ENCODE data around the gene NCOA3. TPM values are rescaled to one million over a fixed set of nuclear protein-coding genes. Genes with fewer than 3 reads are reported as not detected.

NCOA3 gene
- total RNA-seq, 6 donors from 2014 or later: 27.9 to 54.7 (median 38.9) TPM

DNA sequence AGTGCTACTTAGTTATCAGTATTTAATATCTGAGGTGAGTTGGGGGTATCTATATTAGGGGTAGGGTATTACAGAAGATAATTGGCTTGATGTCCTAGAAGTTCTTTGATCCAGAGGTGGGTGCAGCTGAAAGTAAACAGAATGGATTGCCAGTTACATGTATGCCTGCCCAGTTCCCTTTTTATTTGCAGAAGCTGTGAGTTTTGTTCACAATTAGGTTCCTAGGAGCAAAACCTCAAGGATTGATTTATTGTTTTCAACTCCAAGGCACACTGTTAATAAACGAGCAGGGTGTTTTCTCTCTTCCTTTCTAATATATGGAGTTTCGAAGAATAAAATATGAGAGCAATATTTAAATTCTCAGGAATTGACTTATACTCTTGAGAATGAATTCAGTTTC is 154.6 kb downstream of the NCOA3 start:
- Histone ChIP-seq H3K9me3 (no peaks in the 10 kb centered on the region), H3K4me1 (peaks cover 0 to 3% (median 0%) of the 10 kb centered on the region in 4 donors), H3K27me3 (no peaks in the 10 kb centered on the region), H3K36me3 (peaks cover 24 to 80% (median 36%) of the 10 kb centered on the region in 4 donors), H3K27ac (no peak overlapping the region), H3K4me3 (no peak overlapping the region)
- WGBS, 2 donors: 60 to 74% methylated on average over 2 of the region's 2 CpGs
- no peak for TF ChIP-seq POLR2AphosphoS5 (IDR thresholded peaks at IDR 0.05)
- TF ChIP-seq CTCF (IDR thresholded peaks at IDR 0.05): no peak
- TF ChIP-seq POLR2A (IDR thresholded peaks at IDR 0.05): no peak
- TF ChIP-seq EP300 (IDR thresholded peaks at IDR 0.05): no peak
- no peak for ATAC-seq (ENCODE audit: low FRiP score in 2 of 2)
- DNase-seq: no peak

GRCh38 chr20:47659904-47660601 is 158.4 kb downstream of the NCOA3 start:
- no peak overlapping the region for H3K4me3 ChIP-seq
- H3K27me3 ChIP-seq: no peaks in the 10 kb centered on the region
- TF ChIP-seq EP300 (IDR thresholded peaks at IDR 0.05) (no peak), CTCF (IDR thresholded peaks at IDR 0.05) (no peak), POLR2AphosphoS5 (IDR thresholded peaks at IDR 0.05) (no peak), POLR2A (IDR thresholded peaks at IDR 0.05) (no peak)
- H3K9me3 ChIP-seq: no peaks in the 10 kb centered on the region
- H3K4me1 ChIP-seq: peaks cover 3 to 4% (median 4%) of the 10 kb centered on the region in 4 donors
- no peak for ATAC-seq (ENCODE audit: low FRiP score in 2 of 2)
- WGBS, 2 donors: 53 to 58% methylated on average over 4 to 7 of the region's 7 CpGs
- DNase-seq: no peak
- no peak overlapping the region for H3K27ac ChIP-seq
- H3K36me3 ChIP-seq: peaks cover 0 to 57% (median 10%) of the 10 kb centered on the region in 4 donors

DNA sequence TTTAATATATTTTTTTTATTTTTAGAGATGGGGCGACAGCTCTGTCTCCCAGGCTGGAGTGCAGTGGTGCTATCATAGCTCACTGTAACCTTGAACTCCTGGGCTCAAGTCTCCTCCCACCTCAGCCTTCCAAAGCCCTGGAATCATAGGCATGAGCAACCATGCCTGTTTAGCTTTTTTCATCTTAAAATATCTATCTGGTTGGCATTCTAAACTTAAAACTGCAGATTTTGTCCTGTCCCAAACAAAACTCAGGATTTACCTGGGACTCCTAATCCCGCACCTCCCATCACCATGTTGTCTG is 158.9 kb downstream of the NCOA3 start:
- DNase-seq (no peak), ATAC-seq (ENCODE audit: low FRiP score in 2 of 2) (no peak)
- Histone ChIP-seq H3K4me1 (peaks cover 3 to 4% (median 4%) of the 10 kb centered on the region in 4 donors), H3K27me3 (no peaks in the 10 kb centered on the region), H3K9me3 (no peaks in the 10 kb centered on the region), H3K36me3 (peaks cover 0 to 52% (median 7%) of the 10 kb centered on the region in 4 donors), H3K27ac (no peak overlapping the region), H3K4me3 (no peak overlapping the region)
- 93 to 95% methylated on average over 2 of the region's 2 CpGs for WGBS, 2 donors
- TF ChIP-seq EP300 (IDR thresholded peaks at IDR 0.05): no peak
- no peak for TF ChIP-seq POLR2AphosphoS5 (IDR thresholded peaks at IDR 0.05)
- TF ChIP-seq CTCF (IDR thresholded peaks at IDR 0.05): no peak
- no peak for TF ChIP-seq POLR2A (IDR thresholded peaks at IDR 0.05)

DNA sequence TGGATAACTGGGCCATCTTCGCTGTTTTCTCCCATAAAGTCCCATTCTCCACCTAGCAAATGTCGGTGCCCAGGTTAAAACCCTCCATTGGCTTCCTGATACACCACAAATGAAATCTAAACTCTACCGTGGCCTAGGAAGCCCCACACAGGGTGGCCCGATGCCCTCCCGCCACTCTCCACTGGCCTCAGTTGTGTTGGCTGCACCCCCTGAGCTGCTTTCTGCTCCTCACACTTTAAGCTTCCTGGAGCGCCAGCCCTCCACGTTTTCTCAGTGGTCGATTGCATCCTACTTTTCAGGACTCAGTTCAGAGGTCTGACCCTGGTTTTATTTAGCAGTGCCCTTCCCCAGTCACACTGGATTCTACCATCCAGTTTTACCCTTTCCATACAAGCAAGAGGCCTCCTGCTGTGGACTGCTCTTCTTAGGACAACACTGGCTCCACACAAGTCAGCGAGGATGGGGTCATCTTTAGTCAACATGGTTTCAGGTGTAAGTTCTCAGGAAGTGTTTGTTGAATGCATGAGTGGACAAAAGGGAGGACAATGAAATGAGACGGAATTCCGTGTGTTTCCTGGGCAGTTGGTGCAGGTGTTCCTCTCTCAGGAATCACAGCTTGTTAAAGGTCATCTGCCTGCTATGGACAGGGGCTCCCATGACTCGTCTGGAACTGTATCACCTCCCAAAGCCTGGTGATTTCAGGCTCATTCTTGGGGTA is 159.5 kb downstream of the NCOA3 start:
- Histone ChIP-seq H3K9me3 (no peaks in the 10 kb centered on the region), H3K27ac (no peak overlapping the region), H3K4me3 (no peak overlapping the region), H3K27me3 (no peaks in the 10 kb centered on the region), H3K36me3 (peaks cover 0 to 47% (median 7%) of the 10 kb centered on the region in 4 donors), H3K4me1 (peaks cover 3 to 4% (median 4%) of the 10 kb centered on the region in 4 donors)
- WGBS, 2 donors: 89 to 91% methylated on average over 12 of the region's 12 CpGs
- ATAC-seq (ENCODE audit: low FRiP score in 2 of 2): no peak
- TF ChIP-seq POLR2AphosphoS5 (IDR thresholded peaks at IDR 0.05) (no peak), CTCF (IDR thresholded peaks at IDR 0.05) (no peak)
- no peak for DNase-seq
